Peyer's patch (tissue), 4 donors: ENCODE data around the gene FAM107B.

Source experiments
- CTCF ChIP-seq, 6 experiments: fragments of 450-650 bp in 4 of 6; fragments of 200-600 bp in 2 of 6; sonication (generic) in 1 of 6; IDR thresholded peaks; one replicate each; pipeline ENCODE4 v1.5.1; 2017 to 2019; ENCODE audit warnings: antibody characterized with exemption in 6 of 6, mild to moderate bottlenecking in 3 of 6, moderate library complexity in 1 of 6
- POLR2A ChIP-seq, 2 donors: fragments of 450-650 bp; IDR thresholded peaks; one replicate each; pipeline ENCODE4 v1.5.1; 2017; ENCODE audit warnings: antibody characterized with exemption in 2 of 2, mild to moderate bottlenecking in 2 of 2, moderate library complexity in 2 of 2

DNA sequence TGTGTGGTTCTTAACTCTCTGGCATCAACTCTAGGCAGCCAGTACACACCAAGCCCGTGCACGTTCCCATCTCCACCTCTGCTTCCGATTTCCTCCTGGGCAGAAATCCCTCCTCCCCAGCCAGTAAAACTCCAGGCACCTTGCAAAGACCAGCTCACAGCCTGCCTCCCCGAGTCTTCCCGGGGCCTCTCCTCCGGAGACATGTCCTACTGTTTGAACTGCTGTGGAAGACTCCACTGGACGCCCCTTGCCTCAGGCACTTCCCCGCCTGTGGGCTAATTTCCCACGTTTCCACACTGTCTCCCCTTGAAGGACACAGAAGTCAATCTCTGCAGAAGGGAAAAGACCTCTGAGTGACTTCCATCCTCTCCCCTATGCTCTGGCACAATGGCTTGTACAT, 233.3 kb downstream of the FAM107B start:
- TF ChIP-seq POLR2A (IDR thresholded peaks at IDR 0.05) (no peak), CTCF (IDR thresholded peaks at IDR 0.05) (no peak)
